GM18520 (cell line): Measurements from ENCODE around the gene RASGRF1.

Source experiments
- ATAC-seq: cut with Tn5 transposase; IDR thresholded peaks from one replicate; pipeline ENCODE4 v1.9.1; 2021; ENCODE audit not compliant: unreplicated experiment

The RASGRF1 gene

DNA sequence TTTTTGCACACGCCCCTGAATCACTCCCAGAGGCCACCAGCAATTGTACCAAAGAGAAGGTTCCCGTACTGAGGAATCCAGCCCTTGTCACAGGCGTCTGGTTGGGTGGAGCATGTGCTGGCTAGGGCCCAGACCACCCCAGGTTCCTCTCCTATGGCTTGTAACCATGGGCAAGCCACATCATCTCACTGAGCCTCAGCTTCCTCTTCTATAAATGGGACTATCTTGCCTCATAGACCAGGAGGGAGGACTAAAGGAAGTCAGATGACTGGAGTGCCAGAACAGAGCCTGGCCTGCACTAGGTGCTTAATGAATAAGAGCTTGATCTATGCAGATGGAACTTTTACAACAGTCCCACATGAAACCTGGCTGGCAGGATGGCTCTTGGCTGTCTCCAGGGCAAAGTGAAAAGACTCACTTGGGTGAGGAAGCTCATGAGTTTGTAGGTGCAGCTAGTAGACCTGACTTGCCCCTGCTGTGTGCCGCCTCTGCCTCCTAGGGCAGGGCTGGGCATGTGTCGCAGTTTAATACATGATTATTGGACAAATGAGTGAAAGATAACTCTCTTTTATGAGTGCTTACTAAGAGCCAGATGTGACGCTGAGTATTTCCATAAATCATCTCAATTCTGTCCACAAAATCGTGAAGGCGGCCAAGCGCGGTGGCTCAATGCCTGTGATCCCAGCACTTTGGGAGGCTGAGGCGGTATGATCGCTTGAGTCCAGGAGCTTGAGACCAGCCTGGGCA lies 175.1 kb downstream of the RASGRF1 start:
- no peak for ATAC-seq

DNA sequence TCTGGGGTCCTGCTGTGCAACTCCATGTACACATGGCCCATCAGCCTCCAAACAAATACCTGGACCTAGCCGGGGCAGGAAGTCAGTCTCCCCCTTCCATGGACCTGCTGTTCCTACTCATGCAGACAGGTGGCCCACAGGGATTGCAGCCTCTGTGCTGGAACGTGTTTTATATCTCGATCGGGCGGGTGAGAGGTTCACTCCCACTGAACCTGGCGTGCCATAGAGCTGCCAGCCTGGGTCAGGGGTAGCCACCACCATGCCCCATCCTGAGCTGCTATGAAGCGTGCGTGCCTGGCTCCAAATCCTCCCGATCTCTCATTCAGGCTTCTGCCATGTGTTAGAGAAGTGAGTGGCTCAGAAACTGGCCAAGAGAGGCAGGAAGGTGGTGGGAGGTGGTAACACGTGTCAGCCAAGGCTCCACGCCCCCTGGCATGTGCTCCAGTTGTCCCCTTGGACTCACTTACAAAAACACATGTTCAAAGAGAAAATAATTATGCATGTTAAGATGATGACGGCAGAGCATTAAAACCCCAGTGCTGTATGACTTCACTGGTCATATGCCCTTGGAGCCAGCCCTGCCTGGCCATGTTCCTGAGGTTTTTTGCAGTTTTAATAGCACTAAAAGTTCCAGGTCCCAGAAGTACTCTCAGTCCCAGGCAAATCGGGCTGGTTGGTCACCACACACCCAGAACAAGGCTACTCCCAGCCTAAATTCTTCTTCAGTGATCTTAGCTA lies 176.4 kb downstream of the RASGRF1 start:
- ATAC-seq = no peak

DNA sequence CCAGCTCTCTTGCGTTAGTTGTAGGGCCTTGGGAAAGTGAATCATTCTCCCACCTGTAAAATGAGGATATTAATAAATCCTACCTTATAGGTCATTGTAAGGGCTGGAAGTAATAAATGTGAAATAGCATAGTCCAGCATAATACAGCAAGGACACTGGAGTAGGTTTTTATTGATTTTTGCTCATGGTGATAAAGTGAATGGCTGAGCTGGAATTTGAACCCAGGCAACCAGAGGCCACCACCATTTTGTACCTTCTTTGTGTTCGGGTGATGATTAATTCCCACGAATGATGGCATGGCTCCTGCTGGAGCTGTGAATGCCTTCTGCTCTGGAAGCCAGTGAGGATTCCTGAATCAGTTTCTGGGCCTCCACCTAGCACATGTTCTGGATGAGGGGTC lies 177.6 kb downstream of the RASGRF1 start:
- no peak for ATAC-seq

DNA sequence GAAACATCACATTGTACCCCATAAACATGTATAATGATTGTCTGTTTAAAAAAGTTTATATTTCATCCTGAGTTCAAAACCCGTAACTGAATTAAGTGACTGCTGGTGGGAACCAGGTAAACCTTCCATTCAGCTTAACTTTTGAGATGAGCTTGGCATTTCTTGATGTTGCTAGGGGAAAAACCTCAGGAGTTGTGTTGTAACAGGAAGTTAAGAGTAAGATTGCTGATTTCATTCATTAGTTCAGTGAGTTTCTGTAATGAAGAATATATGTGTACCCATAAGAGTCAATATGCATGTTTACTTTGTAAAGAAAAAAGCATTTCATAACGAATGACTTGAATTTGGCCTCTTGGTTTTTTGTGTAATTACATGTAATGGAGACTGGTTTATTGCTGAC lies 178.3 kb downstream of the RASGRF1 start:
- ATAC-seq = no peak

DNA sequence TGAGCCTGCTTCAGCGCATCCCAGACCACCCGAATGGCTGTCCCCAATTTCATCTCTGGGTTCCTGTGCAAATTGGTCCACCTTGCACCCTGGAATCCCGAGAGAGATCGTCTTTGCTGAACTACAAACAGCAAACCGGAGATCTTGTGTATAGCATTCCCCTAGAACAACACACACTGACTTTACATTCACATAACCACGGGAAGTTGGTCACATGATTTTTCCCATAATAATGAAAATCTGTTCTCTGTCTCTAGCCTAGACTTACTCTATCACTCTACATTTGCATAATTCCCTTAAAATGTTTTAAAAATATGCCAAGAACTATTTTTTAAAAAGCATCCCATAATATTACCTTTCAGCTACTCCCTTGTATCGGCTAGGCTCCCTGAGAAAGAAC lies 180.3 kb downstream of the RASGRF1 start:
- ATAC-seq = no peak
